OCI-LY3 (cell line): ENCODE measurements around the gene NDUFAF8.

ENCODE experiments used
- EZH2phosphoT487 ChIP-seq: fragments of 200-600 bp; shearing (Covaris generic); IDR thresholded peaks from 2 replicates; pipeline ENCODE4 v1.6.1; 2018; ENCODE audit warnings: antibody characterized with exemption, mixed run types, low read depth
- TF ChIP-seq, protein P1 (sequence below): fragments of 200-600, 300-600 bp; sonication (generic); IDR thresholded peaks from 2 replicates; pipeline ENCODE4 v1.5.1; 2014; ENCODE audit warnings: antibody characterized with exemption, low read length, low read depth

GRCh38 chr17:81190591-81190990 is 48.5 kb upstream of the NDUFAF8 start:
- TF ChIP-seq, protein P1, sequence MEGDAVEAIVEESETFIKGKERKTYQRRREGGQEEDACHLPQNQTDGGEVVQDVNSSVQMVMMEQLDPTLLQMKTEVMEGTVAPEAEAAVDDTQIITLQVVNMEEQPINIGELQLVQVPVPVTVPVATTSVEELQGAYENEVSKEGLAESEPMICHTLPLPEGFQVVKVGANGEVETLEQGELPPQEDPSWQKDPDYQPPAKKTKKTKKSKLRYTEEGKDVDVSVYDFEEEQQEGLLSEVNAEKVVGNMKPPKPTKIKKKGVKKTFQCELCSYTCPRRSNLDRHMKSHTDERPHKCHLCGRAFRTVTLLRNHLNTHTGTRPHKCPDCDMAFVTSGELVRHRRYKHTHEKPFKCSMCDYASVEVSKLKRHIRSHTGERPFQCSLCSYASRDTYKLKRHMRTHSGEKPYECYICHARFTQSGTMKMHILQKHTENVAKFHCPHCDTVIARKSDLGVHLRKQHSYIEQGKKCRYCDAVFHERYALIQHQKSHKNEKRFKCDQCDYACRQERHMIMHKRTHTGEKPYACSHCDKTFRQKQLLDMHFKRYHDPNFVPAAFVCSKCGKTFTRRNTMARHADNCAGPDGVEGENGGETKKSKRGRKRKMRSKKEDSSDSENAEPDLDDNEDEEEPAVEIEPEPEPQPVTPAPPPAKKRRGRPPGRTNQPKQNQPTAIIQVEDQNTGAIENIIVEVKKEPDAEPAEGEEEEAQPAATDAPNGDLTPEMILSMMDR = no peak
- no peak for TF ChIP-seq EZH2phosphoT487
